HEK293 (cell line): ENCODE results near the gene SMIM32.
A peak's percentile ranks its signal among the peaks of the same experiment; 100 is the strongest.

Experiments
- CTCF ChIA-PET: fragments of 350-600 bp; formaldehyde crosslinking; extraction: SDS; loops from one replicate; lab custom pipeline; 2021; ENCODE audit warnings: antibody characterized with exemption; lab: Yijun Ruan, JAX
- POLR2A ChIA-PET: fragments of 300-600 bp; formaldehyde crosslinking; extraction: SDS; loops from one replicate; lab custom pipeline; 2020; ENCODE audit warnings: antibody characterized with exemption, inconsistent platforms; lab: Yijun Ruan, JAX
- H3K27ac ChIP-seq: fragments of 200-500 bp; sonication (Bioruptor generic); 2 replicates; pipeline ENCODE4 v1.5.1; 2014; ENCODE audit warnings: low read depth, low read length, control low read depth, inconsistent platforms; ENCODE audit errors: extremely low read depth
- H3K36me3 ChIP-seq, 2 experiments: fragments of 200-500 bp in 1 of 2; sonication (Bioruptor generic) in 1 of 2; 1 replicate in 1 of 2; 2 replicates in 1 of 2; pipeline ENCODE4 v1.5.1; 2014 to 2017; ENCODE audit warnings: inconsistent platforms in 2 of 2, low read length in 2 of 2; ENCODE audit not compliant: control insufficient read depth in 2 of 2, insufficient read depth in 1 of 2
- H3K4me1 ChIP-seq: fragments of 200-500 bp; sonication (Bioruptor generic); 2 replicates; pipeline ENCODE4 v1.5.1; 2014; ENCODE audit warnings: mild to moderate bottlenecking, low read length, inconsistent platforms; ENCODE audit not compliant: control insufficient read depth, insufficient read depth
- H3K4me3 ChIP-seq: 2 replicates; pipeline ENCODE4 v1.5.1; 2011; ENCODE audit warnings: low read depth, mild to moderate bottlenecking, control low read depth, low read length, moderate library complexity
- H3K9me3 ChIP-seq: fragments of 200-500 bp; sonication (Bioruptor generic); 2 replicates; pipeline ENCODE4 v1.5.1; 2014; ENCODE audit warnings: low read depth, low read length, inconsistent platforms; ENCODE audit not compliant: control insufficient read depth, insufficient read depth
- ZNF16 ChIP-seq: fragments of 450-650 bp; formaldehyde crosslinking; IDR thresholded peaks from 2 replicates; pipeline ENCODE4 v1.5.1; 2016; ENCODE audit warnings: low read depth, missing biosample characterization, missing genetic modification characterization
- ZNF311 ChIP-seq: fragments of 450-650 bp; formaldehyde crosslinking; IDR thresholded peaks from 2 replicates; pipeline ENCODE4 v1.5.1; 2017; ENCODE audit warnings: missing biosample characterization, missing genetic modification characterization, borderline replicate concordance
- ZNF426 ChIP-seq: fragments of 450-650 bp; formaldehyde crosslinking; IDR thresholded peaks from 2 replicates; pipeline ENCODE4 v1.5.1; 2017; ENCODE audit warnings: missing biosample characterization, missing genetic modification characterization, mild to moderate bottlenecking, inconsistent platforms, moderate library complexity
- ZNF571 ChIP-seq: fragments of 450-650 bp; formaldehyde crosslinking; IDR thresholded peaks from 2 replicates; pipeline ENCODE4 v1.5.0; 2017; ENCODE audit warnings: missing biosample characterization, missing genetic modification characterization
- ZNF623 ChIP-seq: fragments of 450-650 bp; formaldehyde crosslinking; IDR thresholded peaks from 2 replicates; pipeline ENCODE4 v1.5.1; 2016; ENCODE audit warnings: missing biosample characterization, missing genetic modification characterization
- ZNF629 ChIP-seq: fragments of 450-650 bp; formaldehyde crosslinking; IDR thresholded peaks from 2 replicates; pipeline ENCODE4 v1.5.1; 2017; ENCODE audit warnings: missing biosample characterization, missing genetic modification characterization
- ZNF654 ChIP-seq: fragments of 450-650 bp; formaldehyde crosslinking; IDR thresholded peaks from 2 replicates; pipeline ENCODE4 v1.5.1; 2016; ENCODE audit warnings: low read depth, missing biosample characterization, missing genetic modification characterization
- ZNF707 ChIP-seq: fragments of 450-650 bp; formaldehyde crosslinking; IDR thresholded peaks from 2 replicates; pipeline ENCODE4 v1.5.1; 2016; ENCODE audit warnings: missing biosample characterization, missing genetic modification characterization
- ZNF747 ChIP-seq: fragments of 450-650 bp; formaldehyde crosslinking; IDR thresholded peaks from 2 replicates; pipeline ENCODE4 v1.5.1; 2016; ENCODE audit warnings: missing biosample characterization, missing genetic modification characterization
- ZSCAN30 ChIP-seq: fragments of 450-650 bp; IDR thresholded peaks from 2 replicates; pipeline ENCODE4 v1.5.1; 2018; ENCODE audit warnings: missing biosample characterization, mild to moderate bottlenecking, missing genetic modification characterization, moderate library complexity
- TF ChIP-seq, protein P1 (sequence below): fragments of 450-650 bp; IDR thresholded peaks from 2 replicates; pipeline ENCODE4 v1.5.1; 2018; ENCODE audit warnings: missing biosample characterization, missing genetic modification characterization
- TF ChIP-seq, protein P2 (sequence below): fragments of 450-650 bp; IDR thresholded peaks from 2 replicates; pipeline ENCODE4 v1.5.1; 2018; ENCODE audit warnings: missing biosample characterization, mild to moderate bottlenecking, missing genetic modification characterization
- TF ChIP-seq, protein P3 (sequence below): fragments of 450-650 bp; formaldehyde crosslinking; IDR thresholded peaks from 2 replicates; pipeline ENCODE4 v1.5.1; 2016; ENCODE audit warnings: missing biosample characterization, missing genetic modification characterization, borderline replicate concordance
- TF ChIP-seq, protein P4 (sequence below): fragments of 450-650 bp; formaldehyde crosslinking; IDR thresholded peaks from 2 replicates; pipeline ENCODE4 v1.5.1; 2016; ENCODE audit warnings: missing biosample characterization, missing genetic modification characterization
- TF ChIP-seq, protein P5 (sequence below): fragments of 450-650 bp; formaldehyde crosslinking; conservative IDR thresholded peaks from 2 replicates; pipeline ENCODE4 v1.5.1; 2016; ENCODE audit warnings: low read depth, missing biosample characterization, missing genetic modification characterization
- TF ChIP-seq, protein P6 (sequence below): fragments of 450-650 bp; formaldehyde crosslinking; IDR thresholded peaks from 2 replicates; pipeline ENCODE4 v1.5.1; 2016; ENCODE audit warnings: missing biosample characterization, missing genetic modification characterization

Gene SMIM32

DNA sequence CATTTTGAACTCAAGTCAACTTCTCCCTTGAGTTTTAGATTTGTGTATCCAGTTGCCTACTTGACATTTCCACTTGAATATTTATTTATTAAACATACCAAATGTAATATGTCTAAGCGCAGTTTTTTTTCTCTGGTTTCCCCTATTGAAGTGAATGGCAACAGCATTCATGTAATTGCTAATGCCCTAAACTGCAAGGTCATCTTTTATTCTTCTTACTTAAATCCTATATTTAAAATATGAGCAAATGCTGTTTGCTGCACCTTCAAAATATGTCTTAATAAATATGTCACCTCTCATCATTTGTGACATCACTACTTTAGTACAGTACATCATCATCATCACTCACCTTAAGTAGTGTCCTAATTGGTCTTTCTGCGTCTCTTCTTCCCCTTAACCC lies 37.9 kb downstream of the SMIM32 start:
- H3K4me1 ChIP-seq = peaks cover 10% of the 10 kb centered on the region
- TF ChIP-seq, protein P1, sequence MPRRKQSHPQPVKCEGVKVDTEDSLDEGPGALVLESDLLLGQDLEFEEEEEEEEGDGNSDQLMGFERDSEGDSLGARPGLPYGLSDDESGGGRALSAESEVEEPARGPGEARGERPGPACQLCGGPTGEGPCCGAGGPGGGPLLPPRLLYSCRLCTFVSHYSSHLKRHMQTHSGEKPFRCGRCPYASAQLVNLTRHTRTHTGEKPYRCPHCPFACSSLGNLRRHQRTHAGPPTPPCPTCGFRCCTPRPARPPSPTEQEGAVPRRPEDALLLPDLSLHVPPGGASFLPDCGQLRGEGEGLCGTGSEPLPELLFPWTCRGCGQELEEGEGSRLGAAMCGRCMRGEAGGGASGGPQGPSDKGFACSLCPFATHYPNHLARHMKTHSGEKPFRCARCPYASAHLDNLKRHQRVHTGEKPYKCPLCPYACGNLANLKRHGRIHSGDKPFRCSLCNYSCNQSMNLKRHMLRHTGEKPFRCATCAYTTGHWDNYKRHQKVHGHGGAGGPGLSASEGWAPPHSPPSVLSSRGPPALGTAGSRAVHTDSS (tag by site-specific recombination) = 0 out of 2 replicates have a peak, but pooled peaks have one; percentile 27
- TF ChIP-seq ZNF629 (peak; percentile 15; the same call in 1 of the 2 replicates), ZNF16 (no peak), ZNF571 (tag by site-specific recombination) (no peak)
- TF ChIP-seq, protein P2, sequence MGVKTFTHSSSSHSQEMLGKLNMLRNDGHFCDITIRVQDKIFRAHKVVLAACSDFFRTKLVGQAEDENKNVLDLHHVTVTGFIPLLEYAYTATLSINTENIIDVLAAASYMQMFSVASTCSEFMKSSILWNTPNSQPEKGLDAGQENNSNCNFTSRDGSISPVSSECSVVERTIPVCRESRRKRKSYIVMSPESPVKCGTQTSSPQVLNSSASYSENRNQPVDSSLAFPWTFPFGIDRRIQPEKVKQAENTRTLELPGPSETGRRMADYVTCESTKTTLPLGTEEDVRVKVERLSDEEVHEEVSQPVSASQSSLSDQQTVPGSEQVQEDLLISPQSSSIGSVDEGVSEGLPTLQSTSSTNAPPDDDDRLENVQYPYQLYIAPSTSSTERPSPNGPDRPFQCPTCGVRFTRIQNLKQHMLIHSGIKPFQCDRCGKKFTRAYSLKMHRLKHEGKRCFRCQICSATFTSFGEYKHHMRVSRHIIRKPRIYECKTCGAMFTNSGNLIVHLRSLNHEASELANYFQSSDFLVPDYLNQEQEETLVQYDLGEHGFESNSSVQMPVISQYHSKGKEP (tag by site-specific recombination) = no peak
- TF ChIP-seq, all 188 proteins: peak for 2
- Histone ChIP-seq H3K27ac (no peak overlapping the region), H3K4me3 (no peak overlapping the region), H3K36me3 (peaks cover 27 to 68% of the 10 kb centered on the region in 2 experiments), H3K9me3 (no peaks in the 10 kb centered on the region)
- POLR2A ChIA-PET = no interaction called here
- CTCF ChIA-PET = no interaction called here

DNA sequence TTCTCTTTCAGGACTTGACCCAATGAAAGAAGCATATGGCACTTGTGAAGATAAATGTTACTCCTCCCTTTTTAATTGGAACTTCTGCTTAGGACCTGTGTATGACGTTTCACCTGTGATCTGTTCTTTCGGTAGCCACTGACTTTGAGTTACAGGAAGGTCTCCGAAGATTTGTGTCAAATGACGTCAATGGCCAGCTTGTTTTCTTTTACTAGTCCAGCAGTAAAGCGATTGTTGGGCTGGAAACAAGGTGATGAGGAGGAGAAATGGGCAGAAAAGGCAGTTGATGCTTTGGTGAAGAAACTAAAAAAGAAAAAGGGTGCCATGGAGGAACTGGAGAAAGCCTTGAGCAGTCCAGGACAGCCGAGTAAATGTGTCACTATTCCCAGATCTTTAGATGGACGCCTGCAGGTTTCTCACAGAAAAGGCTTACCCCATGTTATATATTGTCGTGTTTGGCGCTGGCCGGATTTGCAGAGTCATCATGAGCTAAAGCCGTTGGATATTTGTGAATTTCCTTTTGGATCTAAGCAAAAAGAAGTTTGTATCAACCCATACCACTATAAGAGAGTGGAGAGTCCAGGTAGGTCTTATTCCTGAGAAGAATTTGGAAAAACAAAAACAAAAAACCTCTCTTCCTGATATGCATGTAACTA lies 39.3 kb downstream of the SMIM32 start:
- Histone ChIP-seq H3K4me1 (peaks cover 23% of the 10 kb centered on the region), H3K4me3 (no peak overlapping the region), H3K36me3 (peaks cover 27 to 63% of the 10 kb centered on the region in 2 experiments), H3K9me3 (no peaks in the 10 kb centered on the region), H3K27ac (no peak overlapping the region)
- ChIA-PET POLR2A (no interaction called here), CTCF (interaction anchor here (0.8 kb wide), 3 partner anchors 10 to 20 kb away, joined by 3 read pairs; no protein-coding TSS in a partner anchor)
- no peak for TF ChIP-seq ZNF623 (tag by site-specific recombination)
- TF ChIP-seq ZSCAN30 (tag by site-specific recombination) = no peak
- no peak for TF ChIP-seq ZNF311 (tag by site-specific recombination)
- TF ChIP-seq, protein P3, sequence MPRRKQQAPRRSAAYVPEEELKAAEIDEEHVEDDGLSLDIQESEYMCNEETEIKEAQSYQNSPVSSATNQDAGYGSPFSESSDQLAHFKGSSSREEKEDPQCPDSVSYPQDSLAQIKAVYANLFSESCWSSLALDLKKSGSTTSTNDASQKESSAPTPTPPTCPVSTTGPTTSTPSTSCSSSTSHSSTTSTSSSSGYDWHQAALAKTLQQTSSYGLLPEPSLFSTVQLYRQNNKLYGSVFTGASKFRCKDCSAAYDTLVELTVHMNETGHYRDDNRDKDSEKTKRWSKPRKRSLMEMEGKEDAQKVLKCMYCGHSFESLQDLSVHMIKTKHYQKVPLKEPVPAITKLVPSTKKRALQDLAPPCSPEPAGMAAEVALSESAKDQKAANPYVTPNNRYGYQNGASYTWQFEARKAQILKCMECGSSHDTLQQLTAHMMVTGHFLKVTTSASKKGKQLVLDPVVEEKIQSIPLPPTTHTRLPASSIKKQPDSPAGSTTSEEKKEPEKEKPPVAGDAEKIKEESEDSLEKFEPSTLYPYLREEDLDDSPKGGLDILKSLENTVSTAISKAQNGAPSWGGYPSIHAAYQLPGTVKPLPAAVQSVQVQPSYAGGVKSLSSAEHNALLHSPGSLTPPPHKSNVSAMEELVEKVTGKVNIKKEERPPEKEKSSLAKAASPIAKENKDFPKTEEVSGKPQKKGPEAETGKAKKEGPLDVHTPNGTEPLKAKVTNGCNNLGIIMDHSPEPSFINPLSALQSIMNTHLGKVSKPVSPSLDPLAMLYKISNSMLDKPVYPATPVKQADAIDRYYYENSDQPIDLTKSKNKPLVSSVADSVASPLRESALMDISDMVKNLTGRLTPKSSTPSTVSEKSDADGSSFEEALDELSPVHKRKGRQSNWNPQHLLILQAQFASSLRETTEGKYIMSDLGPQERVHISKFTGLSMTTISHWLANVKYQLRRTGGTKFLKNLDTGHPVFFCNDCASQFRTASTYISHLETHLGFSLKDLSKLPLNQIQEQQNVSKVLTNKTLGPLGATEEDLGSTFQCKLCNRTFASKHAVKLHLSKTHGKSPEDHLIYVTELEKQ (tag by site-specific recombination) = no peak
- no peak for TF ChIP-seq ZNF747 (tag by site-specific recombination)
- TF ChIP-seq, protein P4, sequence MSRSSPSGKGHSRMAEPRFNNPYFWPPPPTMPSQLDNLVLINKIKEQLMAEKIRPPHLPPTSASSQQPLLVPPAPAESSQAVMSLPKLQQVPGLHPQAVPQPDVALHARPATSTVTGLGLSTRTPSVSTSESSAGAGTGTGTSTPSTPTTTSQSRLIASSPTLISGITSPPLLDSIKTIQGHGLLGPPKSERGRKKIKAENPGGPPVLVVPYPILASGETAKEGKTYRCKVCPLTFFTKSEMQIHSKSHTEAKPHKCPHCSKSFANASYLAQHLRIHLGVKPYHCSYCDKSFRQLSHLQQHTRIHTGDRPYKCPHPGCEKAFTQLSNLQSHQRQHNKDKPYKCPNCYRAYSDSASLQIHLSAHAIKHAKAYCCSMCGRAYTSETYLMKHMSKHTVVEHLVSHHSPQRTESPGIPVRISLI (tag by site-specific recombination) = no peak
- TF ChIP-seq ZNF426 (tag by site-specific recombination) = no peak
- TF ChIP-seq ZNF707 (tag by site-specific recombination) = no peak
- TF ChIP-seq, protein P5, sequence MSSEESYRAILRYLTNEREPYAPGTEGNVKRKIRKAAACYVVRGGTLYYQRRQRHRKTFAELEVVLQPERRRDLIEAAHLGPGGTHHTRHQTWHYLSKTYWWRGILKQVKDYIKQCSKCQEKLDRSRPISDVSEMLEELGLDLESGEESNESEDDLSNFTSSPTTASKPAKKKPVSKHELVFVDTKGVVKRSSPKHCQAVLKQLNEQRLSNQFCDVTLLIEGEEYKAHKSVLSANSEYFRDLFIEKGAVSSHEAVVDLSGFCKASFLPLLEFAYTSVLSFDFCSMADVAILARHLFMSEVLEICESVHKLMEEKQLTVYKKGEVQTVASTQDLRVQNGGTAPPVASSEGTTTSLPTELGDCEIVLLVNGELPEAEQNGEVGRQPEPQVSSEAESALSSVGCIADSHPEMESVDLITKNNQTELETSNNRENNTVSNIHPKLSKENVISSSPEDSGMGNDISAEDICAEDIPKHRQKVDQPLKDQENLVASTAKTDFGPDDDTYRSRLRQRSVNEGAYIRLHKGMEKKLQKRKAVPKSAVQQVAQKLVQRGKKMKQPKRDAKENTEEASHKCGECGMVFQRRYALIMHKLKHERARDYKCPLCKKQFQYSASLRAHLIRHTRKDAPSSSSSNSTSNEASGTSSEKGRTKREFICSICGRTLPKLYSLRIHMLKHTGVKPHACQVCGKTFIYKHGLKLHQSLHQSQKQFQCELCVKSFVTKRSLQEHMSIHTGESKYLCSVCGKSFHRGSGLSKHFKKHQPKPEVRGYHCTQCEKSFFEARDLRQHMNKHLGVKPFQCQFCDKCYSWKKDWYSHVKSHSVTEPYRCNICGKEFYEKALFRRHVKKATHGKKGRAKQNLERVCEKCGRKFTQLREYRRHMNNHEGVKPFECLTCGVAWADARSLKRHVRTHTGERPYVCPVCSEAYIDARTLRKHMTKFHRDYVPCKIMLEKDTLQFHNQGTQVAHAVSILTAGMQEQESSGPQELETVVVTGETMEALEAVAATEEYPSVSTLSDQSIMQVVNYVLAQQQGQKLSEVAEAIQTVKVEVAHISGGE (tag by site-specific recombination) = no peak
- TF ChIP-seq, protein P6, sequence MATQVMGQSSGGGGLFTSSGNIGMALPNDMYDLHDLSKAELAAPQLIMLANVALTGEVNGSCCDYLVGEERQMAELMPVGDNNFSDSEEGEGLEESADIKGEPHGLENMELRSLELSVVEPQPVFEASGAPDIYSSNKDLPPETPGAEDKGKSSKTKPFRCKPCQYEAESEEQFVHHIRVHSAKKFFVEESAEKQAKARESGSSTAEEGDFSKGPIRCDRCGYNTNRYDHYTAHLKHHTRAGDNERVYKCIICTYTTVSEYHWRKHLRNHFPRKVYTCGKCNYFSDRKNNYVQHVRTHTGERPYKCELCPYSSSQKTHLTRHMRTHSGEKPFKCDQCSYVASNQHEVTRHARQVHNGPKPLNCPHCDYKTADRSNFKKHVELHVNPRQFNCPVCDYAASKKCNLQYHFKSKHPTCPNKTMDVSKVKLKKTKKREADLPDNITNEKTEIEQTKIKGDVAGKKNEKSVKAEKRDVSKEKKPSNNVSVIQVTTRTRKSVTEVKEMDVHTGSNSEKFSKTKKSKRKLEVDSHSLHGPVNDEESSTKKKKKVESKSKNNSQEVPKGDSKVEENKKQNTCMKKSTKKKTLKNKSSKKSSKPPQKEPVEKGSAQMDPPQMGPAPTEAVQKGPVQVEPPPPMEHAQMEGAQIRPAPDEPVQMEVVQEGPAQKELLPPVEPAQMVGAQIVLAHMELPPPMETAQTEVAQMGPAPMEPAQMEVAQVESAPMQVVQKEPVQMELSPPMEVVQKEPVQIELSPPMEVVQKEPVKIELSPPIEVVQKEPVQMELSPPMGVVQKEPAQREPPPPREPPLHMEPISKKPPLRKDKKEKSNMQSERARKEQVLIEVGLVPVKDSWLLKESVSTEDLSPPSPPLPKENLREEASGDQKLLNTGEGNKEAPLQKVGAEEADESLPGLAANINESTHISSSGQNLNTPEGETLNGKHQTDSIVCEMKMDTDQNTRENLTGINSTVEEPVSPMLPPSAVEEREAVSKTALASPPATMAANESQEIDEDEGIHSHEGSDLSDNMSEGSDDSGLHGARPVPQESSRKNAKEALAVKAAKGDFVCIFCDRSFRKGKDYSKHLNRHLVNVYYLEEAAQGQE (tag by site-specific recombination) = no peak
- no peak for TF ChIP-seq ZNF654 (tag by site-specific recombination)
